K562 (cell line): ENCODE measurements around the gene DCDC2. TPM values are rescaled to one million over a fixed set of nuclear protein-coding genes. Genes with fewer than 3 reads are reported as not detected.

Source experiments
- ATAC-seq: fragments of 200-7000 bp; cut with Tn5 transposase; 3 replicates; pipeline ENCODE4 v1.9.1; 2020; ENCODE audit warnings: moderate library complexity
- BruUV-seq: library from RNA; stranded (reverse); fragments of 400-500 nt; replicated peaks from 2 replicates; lab custom pipeline; 2021; lab: Mats Ljungman, UMichigan
- CTCF ChIA-PET: fragments of 300-600 bp; formaldehyde crosslinking; extraction: SDS; loops from one replicate; lab custom pipeline; 2021; ENCODE audit warnings: low intra/inter-chr PET ratio; lab: Yijun Ruan, JAX
- POLR2A ChIA-PET: fragments of 300-600, 350-650 bp; sonication (Branson Sonifier 250); formaldehyde crosslinking; extraction: SDS; loops from one replicate; lab custom pipeline; 2021; ENCODE audit warnings: antibody characterized with exemption, inconsistent platforms; lab: Yijun Ruan, JAX
- DNase-seq, 4 experiments: peaks; one replicate each; pipeline versions ENCODE4 v3.0.0 to v3.0.0-alpha.2; 2011 to 2018; ENCODE audit warnings: low spot score in 3 of 4, mixed read lengths in 3 of 4; ENCODE audit errors: extremely low read depth in 1 of 4
- FAIRE-seq: peaks from 2 replicates; lab custom pipeline; 2011; peaks lifted over from hg19 to GRCh38; lab: Jason Lieb, UNC
- H2AFZ ChIP-seq: 2 replicates; pipeline ENCODE4 v1.6.0; 2011; ENCODE audit warnings: low read depth, low read length, control low read depth, inconsistent platforms
- H3K27ac ChIP-seq: fragments of 200-600 bp; 3 replicates; pipeline ENCODE4 v1.8.0; 2011; ENCODE audit warnings: low read depth, mild to moderate bottlenecking, control low read depth, inconsistent platforms, low read length, moderate library complexity, mixed read lengths; ENCODE audit errors: extremely low read depth
- H3K27me3 ChIP-seq, 2 experiments: fragments of 300-600 bp in 1 of 2; 2 replicates in 1 of 2; 3 replicates in 1 of 2; pipeline versions ENCODE4 v1.6.0 to v1.8.0; 2011; ENCODE audit warnings: inconsistent platforms in 2 of 2, low read length in 2 of 2, mild to moderate bottlenecking in 1 of 2, mixed read lengths in 1 of 2, moderate library complexity in 1 of 2; ENCODE audit not compliant: control insufficient read depth in 2 of 2, insufficient read depth in 2 of 2
- H3K36me3 ChIP-seq: fragments of 300-600 bp; 3 replicates; pipeline ENCODE4 v1.8.0; 2011; ENCODE audit warnings: mild to moderate bottlenecking, low read length, inconsistent platforms; ENCODE audit not compliant: control insufficient read depth, insufficient read depth
- H3K4me1 ChIP-seq, 2 experiments: fragments of 200-600 bp in 1 of 2; replicated peaks in 1 of 2; 2 replicates in 1 of 2; 3 replicates in 1 of 2; pipeline versions ENCODE4 v1.5.1 to v1.8.0; 2011; ENCODE audit warnings: inconsistent platforms in 2 of 2, low read length in 2 of 2, mild to moderate bottlenecking in 1 of 2, mixed read lengths in 1 of 2, moderate library complexity in 1 of 2; ENCODE audit not compliant: control insufficient read depth in 2 of 2, insufficient read depth in 2 of 2
- H3K4me2 ChIP-seq: 2 replicates; pipeline ENCODE4 v1.6.1; 2011; ENCODE audit warnings: low read length, control low read depth, inconsistent platforms, mixed read lengths; ENCODE audit not compliant: insufficient read depth
- H3K4me3 ChIP-seq: fragments of 200-600 bp; sonication (generic), shearing (Covaris generic); 2 replicates; pipeline ENCODE4 v1.5.1; 2016; ENCODE audit warnings: control low read depth, inconsistent platforms
- H3K79me2 ChIP-seq: fragments of 200-600 bp; 3 replicates; pipeline ENCODE4 v1.8.0; 2011; ENCODE audit warnings: low read length, inconsistent platforms; ENCODE audit not compliant: control insufficient read depth, insufficient read depth
- H3K9ac ChIP-seq, 2 experiments: 2 replicates each; pipeline versions ENCODE4 v1.6.0 to v1.6.1; 2011; ENCODE audit warnings: low read depth in 2 of 2, low read length in 2 of 2, control low read depth in 1 of 2, inconsistent platforms in 1 of 2, mild to moderate bottlenecking in 1 of 2, mixed read lengths in 1 of 2; ENCODE audit not compliant: insufficient read depth in 1 of 2
- H3K9me1 ChIP-seq: one replicate; pipeline ENCODE4 v1.6.0; 2011; ENCODE audit warnings: inconsistent platforms, mild to moderate bottlenecking, low read length, moderate library complexity; ENCODE audit not compliant: control insufficient read depth, insufficient read depth
- H3K9me3 ChIP-seq: replicated peaks from 2 replicates; pipeline ENCODE4 v1.5.1; 2011; ENCODE audit warnings: low read depth, low read length, inconsistent platforms; ENCODE audit not compliant: control insufficient read depth, insufficient read depth
- H4K20me1 ChIP-seq: replicated peaks from 2 replicates; pipeline ENCODE4 v1.6.1; 2011; ENCODE audit warnings: low read length, inconsistent platforms, mixed read lengths; ENCODE audit not compliant: control insufficient read depth, insufficient read depth
- CBX5 ChIP-seq: IDR thresholded peaks from 2 replicates; pipeline ENCODE4 v1.6.1; 2014; ENCODE audit warnings: low read depth, borderline replicate concordance
- JUNB ChIP-seq: fragments of 450-650 bp; formaldehyde crosslinking; conservative IDR thresholded peaks from 2 replicates; pipeline ENCODE4 v1.4.0; 2020; ENCODE audit warnings: mild to moderate bottlenecking
- SETDB1 ChIP-seq: IDR thresholded peaks from one replicate; pipeline ENCODE4 v1.6.1; 2012; ENCODE audit warnings: low read length, control low read depth, inconsistent platforms
- ZNF232 ChIP-seq: sonication (generic); formaldehyde crosslinking; IDR thresholded peaks from 2 replicates; pipeline ENCODE4 v1.8.0; 2022; ENCODE audit warnings: mild to moderate bottlenecking, missing genetic modification reagents
- ZZZ3 ChIP-seq: fragments of 450-650 bp; IDR thresholded peaks from 2 replicates; pipeline ENCODE4 v1.6.1; 2016; ENCODE audit warnings: antibody characterized with exemption, mild to moderate bottlenecking, moderate library complexity
- WGBS: fragments of 100-300 bp; shearing (Covaris generic); methylation state at CpG from one replicate; pipeline ENCODE4 v1.1.6; 2016; ENCODE audit warnings: low coverage, mixed read lengths; ENCODE audit not compliant: insufficient coverage; ENCODE audit errors: missing lambda C conversion rate; 5-methylcytosine and 5-hydroxymethylcytosine counted together
- in situ Hi-C: fragments of 300-500 bp; cut with MboI; formaldehyde crosslinking; loops from 4 replicates; pipeline ENCODE4 v1.15.0; 2018; ENCODE audit warnings: inconsistent platforms, mixed read lengths
- intact Hi-C: fragments of 100-400 bp; cut with micrococcal nuclease; formaldehyde crosslinking; loops from 2 replicates; pipeline ENCODE4 v1.14.2; 2022
- polyA plus RNA-seq, 8 experiments: library from polyadenylated mRNA; depleted of rRNA in 4 of 8; stranded (reverse) in 5 of 8; unstranded in 3 of 8; fragments of >200 nt; fragmentation: Nextera tagmentation in 2 of 8; fragmentation: Illumina TruSeq in 1 of 8; extraction: Ambion mirVana in 2 of 8; extraction: Trizol in 1 of 8; gene quantifications; 2 replicates each; pipeline versions ENCODE4 v1.2.1 to v1.2.3, GENCODE V29; 2011 to 2014; ENCODE audit warnings: inconsistent platforms in 1 of 8, missing spikeins in 1 of 8
- total RNA-seq, 7 experiments: library from RNA; depleted of rRNA in 6 of 7; stranded (reverse); fragments of >200 nt in 6 of 7; fragmentation: Illumina TruSeq in 2 of 7; extraction: Trizol in 2 of 7; gene quantifications; 2 replicates each; pipeline versions ENCODE4 v1.2.1 to v1.2.3, GENCODE V29; 2011 to 2021; ENCODE audit warnings: low replicate concordance in 1 of 7

Gene DCDC2
- total and polyA plus RNA-seq, 9 of the 15 experiments (the other 6 are each of a cell fraction or from before 2014, with no cell fraction given), result 0.04 TPM; not detected in 8

DNA sequence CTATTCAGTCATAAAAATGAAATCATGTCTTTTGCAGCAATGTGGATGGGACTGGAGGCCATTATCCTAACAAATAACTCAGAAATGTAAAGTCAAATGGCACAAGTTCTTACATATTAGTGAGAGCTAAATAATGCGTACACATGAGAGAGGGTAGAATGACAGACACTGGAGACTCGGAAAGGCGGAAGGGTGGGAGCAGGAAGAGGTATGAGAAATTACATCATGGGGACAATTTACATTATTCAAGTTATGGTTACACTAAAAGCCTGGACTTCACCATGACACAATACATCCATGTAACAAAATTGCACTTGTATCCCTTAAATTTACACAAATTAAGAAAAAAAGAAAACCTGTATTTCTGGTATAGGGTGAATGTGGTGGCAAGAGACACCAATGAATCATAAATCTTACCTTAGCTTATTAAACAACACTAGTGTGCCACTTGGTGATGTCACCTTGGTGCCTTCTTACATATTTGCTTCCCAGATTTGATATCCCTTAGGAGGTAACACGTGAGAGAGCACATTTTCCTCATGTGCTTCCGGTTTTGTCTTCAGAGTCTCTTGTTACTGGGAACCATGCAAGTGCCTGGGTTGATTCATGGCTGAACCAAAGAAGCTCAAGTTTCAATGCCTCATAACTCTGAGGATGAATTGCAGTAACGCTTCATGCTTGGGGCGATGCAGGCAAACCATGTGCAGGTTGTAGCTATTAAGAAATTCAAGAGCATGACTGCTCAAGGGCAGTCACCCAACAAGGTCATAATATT, 84.6 kb downstream of the DCDC2 start:
- H3K4me2 ChIP-seq, result no peak overlapping the region
- no peak for ATAC-seq
- no peak overlapping the region for H3K4me3 ChIP-seq
- H3K27me3 ChIP-seq, result no peaks in the 10 kb centered on the region
- no peaks in the 10 kb centered on the region for H4K20me1 ChIP-seq
- ChIA-PET CTCF (no interaction called here), POLR2A (interaction anchor here (1.1 kb wide), 1 partner anchor 43 kb away, joined by 3 read pairs; no protein-coding TSS in a partner anchor)
- H2AFZ ChIP-seq, result no peak overlapping the region
- WGBS, result under 1% methylated on average over 7 of the region's 7 CpGs
- H3K9me1 ChIP-seq, result no peaks in the 10 kb centered on the region
- in situ Hi-C loops, result no loop called here
- H3K9ac ChIP-seq, result no peak overlapping the region
- H3K79me2 ChIP-seq, result no peaks in the 10 kb centered on the region
- H3K9me3 ChIP-seq, result no peaks in the 10 kb centered on the region
- no peak for FAIRE-seq
- no peaks in the 10 kb centered on the region for H3K36me3 ChIP-seq
- H3K27ac ChIP-seq, result no peak overlapping the region
- intact Hi-C loops, result no loop called here
- no peak for DNase-seq
- H3K4me1 ChIP-seq, result no peaks in the 10 kb centered on the region
- TF ChIP-seq SETDB1, result no peak
- BruUV-seq, result no TSS peak

DNA sequence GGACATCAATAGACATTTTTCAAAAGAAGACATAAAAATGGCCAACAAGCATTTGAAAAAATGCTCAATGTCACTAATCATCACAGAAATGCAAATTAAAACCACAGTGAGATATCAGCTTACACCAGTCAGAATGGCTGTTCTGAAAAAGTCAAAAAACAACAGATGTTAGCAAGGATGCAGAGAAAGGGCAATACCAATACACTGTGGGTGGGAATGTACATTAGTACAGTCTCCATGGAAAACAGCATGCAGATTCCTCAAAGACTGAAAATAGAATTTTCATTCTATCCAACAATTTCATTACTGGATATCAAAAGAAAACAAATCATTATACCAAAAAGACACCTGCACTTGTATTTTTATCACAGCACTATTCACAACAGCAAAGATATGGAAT, 85.3 kb downstream of the DCDC2 start:
- no peak overlapping the region for H3K4me2 ChIP-seq
- no peak overlapping the region for H3K27ac ChIP-seq
- no peaks in the 10 kb centered on the region for H3K27me3 ChIP-seq
- no peak overlapping the region for H3K4me3 ChIP-seq
- no peak overlapping the region for H2AFZ ChIP-seq
- no peaks in the 10 kb centered on the region for H3K4me1 ChIP-seq
- H3K9me3 ChIP-seq, result no peaks in the 10 kb centered on the region
- ATAC-seq (no peak), DNase-seq (no peak), FAIRE-seq (no peak)
- TF ChIP-seq ZNF232 (CRISPR knock-in tag) (no peak), JUNB (no peak), ZZZ3 (no peak), CBX5 (no peak)
- H4K20me1 ChIP-seq, result no peaks in the 10 kb centered on the region
- ChIA-PET POLR2A (no interaction called here), CTCF (no interaction called here)
- in situ Hi-C loops (no loop called here), intact Hi-C loops (no loop called here)
- H3K9ac ChIP-seq, result no peak overlapping the region
- BruUV-seq, result no TSS peak
- H3K9me1 ChIP-seq, result no peaks in the 10 kb centered on the region
- no peaks in the 10 kb centered on the region for H3K36me3 ChIP-seq
- H3K79me2 ChIP-seq, result no peaks in the 10 kb centered on the region
